Mesendoderm (in vitro differentiated cells): Measurements from ENCODE around the gene PI4KB.

ENCODE experiments used
- DNase-seq: peaks from one replicate; pipeline ENCODE4 v3.0.0; 2013
- H2AK5ac ChIP-seq: 2 replicates; pipeline ENCODE4 v1.6.1; 2013; ENCODE audit warnings: low read length, inconsistent platforms
- H2BK120ac ChIP-seq: 2 replicates; pipeline ENCODE4 v1.6.1; 2013; ENCODE audit warnings: low read depth, mild to moderate bottlenecking, low read length, moderate library complexity, mixed read lengths
- H2BK15ac ChIP-seq: replicated peaks from 2 replicates; pipeline ENCODE4 v1.6.1; 2013; ENCODE audit warnings: low read depth, mild to moderate bottlenecking, moderate library complexity
- H2BK5ac ChIP-seq: 2 replicates; pipeline ENCODE4 v1.6.1; 2013; ENCODE audit warnings: low read length, inconsistent platforms
- H3K18ac ChIP-seq: 2 replicates; pipeline ENCODE4 v1.6.1; 2013; ENCODE audit warnings: mild to moderate bottlenecking, low read length, mixed read lengths
- H3K23ac ChIP-seq: one replicate; pipeline ENCODE4 v1.6.1; 2013; ENCODE audit warnings: low read length
- H3K27ac ChIP-seq: 2 replicates; pipeline ENCODE4 v1.5.1; 2013; ENCODE audit warnings: low read depth, mild to moderate bottlenecking, inconsistent platforms, low read length, moderate library complexity
- H3K27me3 ChIP-seq: 2 replicates; pipeline ENCODE4 v1.6.1; 2013; ENCODE audit warnings: low read length, control low read depth, mild to moderate bottlenecking, inconsistent platforms; ENCODE audit not compliant: insufficient read depth, poor library complexity
- H3K36me3 ChIP-seq: 2 replicates; pipeline ENCODE4 v1.6.1; 2013; ENCODE audit warnings: low read length, inconsistent platforms; ENCODE audit not compliant: control insufficient read depth, insufficient read depth
- H3K4ac ChIP-seq: one replicate; pipeline ENCODE4 v1.6.1; 2013; ENCODE audit warnings: low read depth, mild to moderate bottlenecking, low read length, moderate library complexity
- H3K4me1 ChIP-seq: 2 replicates; pipeline ENCODE4 v1.6.1; 2013; ENCODE audit warnings: low read depth, low read length, inconsistent platforms; ENCODE audit not compliant: control insufficient read depth
- H3K4me2 ChIP-seq: 2 replicates; pipeline ENCODE4 v1.6.1; 2013; ENCODE audit warnings: low read length
- H3K4me3 ChIP-seq: 2 replicates; pipeline ENCODE4 v1.5.1; 2013; ENCODE audit warnings: mild to moderate bottlenecking, low read length
- H3K56ac ChIP-seq: one replicate; pipeline ENCODE4 v1.6.1; 2013; ENCODE audit warnings: low read length
- H3K79me1 ChIP-seq: 2 replicates; pipeline ENCODE4 v1.6.1; 2013; ENCODE audit warnings: low read length, inconsistent platforms
- H3K79me2 ChIP-seq: 2 replicates; pipeline ENCODE4 v1.6.1; 2013; ENCODE audit warnings: mild to moderate bottlenecking, low read length; ENCODE audit not compliant: control insufficient read depth, insufficient read depth
- H3K9ac ChIP-seq: 2 replicates; pipeline ENCODE4 v1.6.1; 2013; ENCODE audit warnings: low read length, inconsistent platforms
- H4K5ac ChIP-seq: one replicate; pipeline ENCODE4 v1.6.1; 2013; ENCODE audit warnings: low read length
- H4K8ac ChIP-seq: one replicate; pipeline ENCODE4 v1.6.1; 2013; ENCODE audit warnings: low read depth, mild to moderate bottlenecking, control low read depth, low read length, moderate library complexity
- WGBS: extraction: QIAGEN DNeasy Blood & Tissue Kit; methylation state at CpG from one replicate; pipeline ENCODE4 v1.1.7; 2013; ENCODE audit warnings: low lambda C conversion rate, missing lambda C conversion rate; ENCODE audit not compliant: insufficient coverage; ENCODE audit errors: extremely low coverage; 5-methylcytosine and 5-hydroxymethylcytosine counted together

The PI4KB gene

GRCh38 chr1:151312411-151312810, 14.8 kb downstream of the PI4KB start:
- Histone ChIP-seq H3K79me1 (no peaks in the 10 kb centered on the region), H2BK120ac (no peak overlapping the region), H2BK5ac (no peak overlapping the region), H4K5ac (no peak overlapping the region), H3K56ac (no peak overlapping the region), H3K36me3 (peaks cover 6% of the 10 kb centered on the region), H3K4me2 (no peak overlapping the region), H3K27ac (no peak overlapping the region), H3K4me1 (no peaks in the 10 kb centered on the region), H3K23ac (no peak overlapping the region), H4K8ac (no peak overlapping the region), H3K27me3 (no peaks in the 10 kb centered on the region), H3K9ac (no peak overlapping the region), H2BK15ac (no peak overlapping the region), H3K4me3 (no peak overlapping the region), H3K18ac (no peak overlapping the region), H3K4ac (no peak overlapping the region), H2AK5ac (no peak overlapping the region), H3K79me2 (no peaks in the 10 kb centered on the region)
- WGBS = no CpG with 5 or more reads among the region's 4 CpGs
- DNase-seq = no peak

- no peak overlapping the region for H3K4me2 ChIP-seq
- H2AK5ac ChIP-seq = no peak overlapping the region
- no peak overlapping the region for H3K27ac ChIP-seq
- H3K56ac ChIP-seq = no peak overlapping the region
- H4K5ac ChIP-seq = no peak overlapping the region
- no peaks in the 10 kb centered on the region for H3K79me1 ChIP-seq
- no peak overlapping the region for H3K9ac ChIP-seq
- no peak overlapping the region for H2BK5ac ChIP-seq
- H2BK120ac ChIP-seq = no peak overlapping the region
- no peak overlapping the region for H4K8ac ChIP-seq
- peaks cover 6% of the 10 kb centered on the region for H3K36me3 ChIP-seq
- H3K4ac ChIP-seq = no peak overlapping the region
- no peaks in the 10 kb centered on the region for H3K79me2 ChIP-seq
- H3K4me3 ChIP-seq = no peak overlapping the region
- no peaks in the 10 kb centered on the region for H3K27me3 ChIP-seq
- H3K4me1 ChIP-seq = no peaks in the 10 kb centered on the region
- H2BK15ac ChIP-seq = no peak overlapping the region
- no peak overlapping the region for H3K23ac ChIP-seq
- H3K18ac ChIP-seq = no peak overlapping the region
- WGBS = no CpG with 5 or more reads among the region's 7 CpGs
- DNase-seq = peak; percentile 96
Observed at GRCh38 chr1:151311589-151312331, 15.5 kb downstream of the PI4KB start.

- Histone ChIP-seq H3K4me1 (no peaks in the 10 kb centered on the region), H2BK15ac (no peak overlapping the region), H3K23ac (no peak overlapping the region), H3K9ac (no peak overlapping the region), H2AK5ac (no peak overlapping the region), H3K36me3 (peaks cover 7% of the 10 kb centered on the region), H4K5ac (no peak overlapping the region), H4K8ac (no peak overlapping the region), H3K4me3 (no peak overlapping the region), H3K79me2 (no peaks in the 10 kb centered on the region), H3K4me2 (no peak overlapping the region), H3K27me3 (no peaks in the 10 kb centered on the region), H3K56ac (no peak overlapping the region), H3K79me1 (no peaks in the 10 kb centered on the region), H3K4ac (no peak overlapping the region), H2BK5ac (no peak overlapping the region), H3K27ac (no peak overlapping the region), H3K18ac (no peak overlapping the region), H2BK120ac (no peak overlapping the region)
- WGBS = no CpG with 5 or more reads among the region's 4 CpGs
- DNase-seq = no peak
Observed at GRCh38 chr1:151311011-151311410, 16.2 kb downstream of the PI4KB start.

- peak; percentile 78 for DNase-seq
- H3K27ac ChIP-seq = peak overlapping the region; percentile 3
Observed at GRCh38 chr1:151309811-151310323, 17.3 kb downstream of the PI4KB start.

GRCh38 chr1:151294742-151295462, 32.3 kb downstream of the PI4KB start:
- H4K5ac ChIP-seq = no peak overlapping the region
- no peak overlapping the region for H3K27ac ChIP-seq
- peaks cover 19% of the 10 kb centered on the region for H3K36me3 ChIP-seq

More at GRCh38 chr1:151309811-151310323, 17.3 kb downstream of the PI4KB start:
- Histone ChIP-seq H3K27me3 (no peaks in the 10 kb centered on the region), H3K4me1 (no peaks in the 10 kb centered on the region), H3K9ac (no peak overlapping the region), H2BK5ac (no peak overlapping the region), H3K79me1 (no peaks in the 10 kb centered on the region), H3K23ac (no peak overlapping the region), H3K18ac (no peak overlapping the region), H2BK15ac (no peak overlapping the region), H4K5ac (no peak overlapping the region), H3K79me2 (no peaks in the 10 kb centered on the region), H3K4me2 (no peak overlapping the region), H3K4me3 (no peak overlapping the region), H2AK5ac (no peak overlapping the region), H3K36me3 (peaks cover 12% of the 10 kb centered on the region), H4K8ac (no peak overlapping the region), H3K56ac (peak overlapping the region; percentile 25), H2BK120ac (no peak overlapping the region), H3K4ac (no peak overlapping the region)
- WGBS = no CpG with 5 or more reads among the region's 7 CpGs

More at GRCh38 chr1:151294742-151295462, 32.3 kb downstream of the PI4KB start:
- Histone ChIP-seq H2BK120ac (no peak overlapping the region), H4K8ac (no peak overlapping the region), H3K18ac (no peak overlapping the region), H3K79me2 (no peaks in the 10 kb centered on the region), H3K9ac (no peak overlapping the region), H2BK5ac (no peak overlapping the region), H3K79me1 (no peaks in the 10 kb centered on the region), H2AK5ac (no peak overlapping the region), H3K4me1 (no peaks in the 10 kb centered on the region), H3K27me3 (no peaks in the 10 kb centered on the region), H3K23ac (no peak overlapping the region), H3K4me2 (no peak overlapping the region), H2BK15ac (no peak overlapping the region), H3K4me3 (no peak overlapping the region), H3K4ac (no peak overlapping the region), H3K56ac (no peak overlapping the region)
- DNase-seq = no peak
- WGBS = no CpG with 5 or more reads among the region's 2 CpGs
